OCI-LY7 (cell line): ENCODE results near the gene MAG. TPM values are rescaled to one million over a fixed set of nuclear protein-coding genes. Genes with fewer than 3 reads are reported as not detected.
A peak's percentile ranks its signal among the peaks of the same experiment; 100 is the strongest.

ENCODE experiments used
- BruUV-seq: library from RNA; stranded (reverse); fragments of 400-500 nt; replicated peaks from 2 replicates; lab custom pipeline; 2021; lab: Mats Ljungman, UMichigan
- CTCF ChIA-PET: fragments of 300-600 bp; sonication (Branson Sonifier 250); formaldehyde crosslinking; loops from one replicate; lab custom pipeline; 2022; ENCODE audit warnings: antibody characterized with exemption; ENCODE audit not compliant: unreplicated experiment; lab: Charles Lee
- POLR2A ChIA-PET: fragments of 300-600 bp; sonication (Branson Sonifier 250); formaldehyde crosslinking; loops from one replicate; lab custom pipeline; 2022; ENCODE audit warnings: antibody characterized with exemption; lab: Charles Lee
- DNase-seq: peaks from one replicate; pipeline ENCODE4 v3.0.0-alpha.2; 2015; ENCODE audit warnings: low spot score
- H2AFZ ChIP-seq: fragments of 200-600 bp; sonication (generic), shearing (Covaris generic); 2 replicates; pipeline ENCODE4 v1.6.1; 2014; ENCODE audit warnings: mild to moderate bottlenecking, antibody characterized with exemption, low read length, moderate library complexity
- H3K27ac ChIP-seq: fragments of 200-600 bp; sonication (generic); 2 replicates; pipeline ENCODE4 v1.5.1; 2014; ENCODE audit warnings: mixed run types, low read depth, mild to moderate bottlenecking, moderate library complexity, low read length, inconsistent platforms; ENCODE audit not compliant: poor library complexity, severe bottlenecking
- H3K36me3 ChIP-seq: fragments of 200-600 bp; sonication (generic); 2 replicates; pipeline ENCODE4 v1.6.1; 2014; ENCODE audit warnings: mild to moderate bottlenecking, antibody characterized with exemption, low read length, moderate library complexity, mixed read lengths; ENCODE audit not compliant: insufficient read depth
- H3K4me1 ChIP-seq: fragments of 200-600 bp; sonication (generic); 2 replicates; pipeline ENCODE4 v1.5.1; 2014; ENCODE audit warnings: mild to moderate bottlenecking, low read length; ENCODE audit not compliant: insufficient read depth, poor library complexity, severe bottlenecking
- H3K4me2 ChIP-seq: fragments of 200-600 bp; sonication (generic); 2 replicates; pipeline ENCODE4 v1.6.1; 2014; ENCODE audit warnings: mild to moderate bottlenecking, low read length
- H3K4me3 ChIP-seq: fragments of 200-600 bp; sonication (generic); 2 replicates; pipeline ENCODE4 v1.5.1; 2014; ENCODE audit warnings: mild to moderate bottlenecking, low read depth, low read length; ENCODE audit not compliant: poor library complexity, severe bottlenecking
- H3K79me2 ChIP-seq: fragments of 200-600 bp; sonication (generic); 2 replicates; pipeline ENCODE4 v1.6.1; 2016; ENCODE audit warnings: low read depth, mild to moderate bottlenecking, low read length, moderate library complexity, mixed read lengths; ENCODE audit not compliant: insufficient read depth
- H3K9me2 ChIP-seq: fragments of 200-600 bp; sonication (generic); 2 replicates; pipeline ENCODE4 v1.6.1; 2016; ENCODE audit warnings: mild to moderate bottlenecking, low read length, mixed read lengths; ENCODE audit not compliant: insufficient read depth
- H3K9me3 ChIP-seq: fragments of 200-600 bp; sonication (generic); 2 replicates; pipeline ENCODE4 v1.6.1; 2014; ENCODE audit warnings: mild to moderate bottlenecking, mixed run types, low read length, mixed read lengths
- H4K20me1 ChIP-seq: fragments of 200-600 bp; sonication (generic); 2 replicates; pipeline ENCODE4 v1.6.1; 2014; ENCODE audit warnings: mild to moderate bottlenecking, antibody characterized with exemption, low read length, moderate library complexity, mixed read lengths; ENCODE audit not compliant: insufficient read depth
- CTCF ChIP-seq: fragments of 200-600 bp; sonication (generic); conservative IDR thresholded peaks from 2 replicates; pipeline ENCODE4 v1.5.1; 2014; ENCODE audit warnings: mild to moderate bottlenecking, antibody characterized with exemption, low read length, moderate library complexity, mixed read lengths
- EZH2phosphoT487 ChIP-seq: fragments of 200-600 bp; sonication (generic); IDR thresholded peaks from 2 replicates; pipeline ENCODE4 v1.6.1; 2018; ENCODE audit warnings: low read depth, borderline replicate concordance, mild to moderate bottlenecking, mixed run types, antibody characterized with exemption, low read length, moderate library complexity, mixed read lengths
- intact Hi-C: fragments of 100-400 bp; cut with micrococcal nuclease; formaldehyde crosslinking; loops from one replicate; pipeline ENCODE4 v1.10.0; 2022; ENCODE audit not compliant: unreplicated experiment
- total RNA-seq, 2 experiments: library from RNA; depleted of rRNA in 1 of 2; stranded (reverse); fragments of >200 nt in 1 of 2; shearing (Covaris generic) in 1 of 2; gene quantifications; 2 replicates each; pipeline ENCODE4 v1.2.3, GENCODE V29; 2014 to 2022

MAG gene
- total RNA-seq, 2 experiments from 2014 or later: 4.6 to 10.1 TPM

GRCh38 chr19:35329323-35329722 is 37.4 kb downstream of the MAG start:
- intact Hi-C loops: no loop called here
- Histone ChIP-seq H3K4me2 (peak overlapping the region; percentile 89), H3K9me3 (no peaks in the 10 kb centered on the region), H3K79me2 (peaks cover 74% of the 10 kb centered on the region), H3K4me3 (peak overlapping the region; percentile 88), H3K27ac (peak overlapping the region; percentile 88), H2AFZ (no peak overlapping the region), H3K4me1 (peaks cover 85% of the 10 kb centered on the region), H3K36me3 (peaks cover 46% of the 10 kb centered on the region), H4K20me1 (peaks cover 19% of the 10 kb centered on the region; the same call in 1 of the 2 replicates), H3K9me2 (no peaks in the 10 kb centered on the region)
- TF ChIP-seq EZH2phosphoT487: no peak
- no peak for TF ChIP-seq CTCF
- no TSS peak for BruUV-seq
- CTCF ChIA-PET: no interaction called here
- no peak for DNase-seq
- POLR2A ChIA-PET: interaction anchor here (2.2 to 6.1 kb wide), 3 partner anchors 10 to 34 kb away, joined by 7 to 33 read pairs (median 14); partner anchors contain the start of gene FFAR1

- peaks cover 22% of the 10 kb centered on the region; the same call in 1 of the 2 replicates for H4K20me1 ChIP-seq
- H3K27ac ChIP-seq: peak overlapping the region; percentile 88
- no peak for TF ChIP-seq CTCF
- TF ChIP-seq EZH2phosphoT487: no peak
- ChIA-PET POLR2A (interaction anchor here (0.6 to 6.1 kb wide), 11 partner anchors 11 to 362 kb away, joined by 3 to 33 read pairs (median 5); partner anchors contain the start of gene FFAR1), CTCF (interaction anchor here (0.8 to 2.1 kb wide), 2 partner anchors 10 to 34 kb away, joined by 3 to 5 read pairs; no protein-coding TSS in a partner anchor)
- peaks cover 58% of the 10 kb centered on the region for H3K36me3 ChIP-seq
- H3K79me2 ChIP-seq: peaks cover 80% of the 10 kb centered on the region
- H3K4me2 ChIP-seq: peak overlapping the region; percentile 89
- intact Hi-C loops: loop anchor here (1.0 to 2.0 kb wide), 4 partner anchors 10 to 62 kb away; partner anchors contain the start of gene USF2
- H3K9me2 ChIP-seq: no peaks in the 10 kb centered on the region
- H2AFZ ChIP-seq: no peak overlapping the region
- peak; percentile 97 for DNase-seq
- H3K4me1 ChIP-seq: peaks cover 82% of the 10 kb centered on the region
- H3K9me3 ChIP-seq: no peaks in the 10 kb centered on the region
- BruUV-seq: no TSS peak
- H3K4me3 ChIP-seq: peak overlapping the region; percentile 88
These were observed 38.5 kb downstream of the MAG start for GRCh38 chr19:35330475-35330874.
